Endothelial cell of umbilical vein (primary cell): ENCODE measurements around the gene EHMT1.

Experiments
- CTCF ChIP-seq, 2 donors: IDR thresholded peaks; 1 replicate in 1 of 2; 2 replicates in 1 of 2; pipeline ENCODE4 v1.5.1; 2011; ENCODE audit warnings: low read length in 2 of 2, mild to moderate bottlenecking in 2 of 2, moderate library complexity in 2 of 2, control low read depth in 1 of 2, inconsistent platforms in 1 of 2, low read depth in 1 of 2; ENCODE audit not compliant: insufficient read depth in 1 of 2; ENCODE audit errors: extremely low read depth in 1 of 2
- POLR2A ChIP-seq: IDR thresholded peaks from 2 replicates; pipeline ENCODE4 v1.6.1; 2012; ENCODE audit warnings: low read depth, mild to moderate bottlenecking, control low read depth, low read length
- POLR2AphosphoS5 ChIP-seq: IDR thresholded peaks from 2 replicates; pipeline ENCODE4 v1.6.1; 2012; ENCODE audit warnings: low read depth, mild to moderate bottlenecking, control low read depth, low read length, moderate library complexity; ENCODE audit not compliant: insufficient read depth

DNA sequence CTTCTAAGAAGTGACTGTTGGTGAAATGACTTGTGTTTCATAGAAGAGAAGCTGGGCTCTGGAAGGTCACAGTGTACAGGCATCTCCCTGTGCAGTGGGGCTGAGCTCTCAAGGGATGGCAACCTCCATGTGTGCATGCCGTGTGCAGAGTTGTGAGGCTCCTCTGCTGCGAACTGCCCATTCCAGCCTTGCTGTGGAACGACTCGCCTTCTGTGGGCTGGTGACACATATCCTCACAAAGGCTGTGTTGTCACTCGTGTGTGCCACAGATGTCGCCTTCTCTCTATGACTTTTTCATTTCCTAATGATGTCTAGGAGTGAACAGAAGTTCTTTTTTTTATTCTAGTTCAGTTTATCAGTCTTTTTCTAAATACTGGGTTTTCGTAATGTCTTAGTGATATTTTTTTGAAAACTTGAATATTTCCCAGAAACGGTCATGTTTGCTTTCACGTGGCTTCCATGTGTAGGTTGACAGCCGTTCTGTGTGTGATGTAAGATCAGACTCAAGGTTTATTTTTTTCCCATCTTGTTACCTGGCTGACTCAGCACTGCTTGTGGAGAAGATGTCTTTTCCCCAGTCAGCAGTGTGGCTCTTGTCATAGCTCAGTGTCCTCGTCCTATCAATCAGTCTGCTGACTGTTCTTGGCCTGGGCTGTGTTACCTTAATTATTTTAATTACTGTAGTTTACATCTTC is 201.5 kb downstream of the EHMT1 start:
- no peak for TF ChIP-seq CTCF (IDR thresholded peaks at IDR 0.05; ENCODE audit: extremely low read depth in 1 of 2, insufficient read depth in 1 of 2, low read depth in 1 of 2, low read length in 2 of 2)
- no peak for TF ChIP-seq POLR2A
- no peak for TF ChIP-seq POLR2AphosphoS5
